Hematopoietic multipotent progenitor cell treated with erythropoietin and hydrocortisone succinate and interleukin-3 and kit ligand, for 17 days (in vitro differentiated cells): ENCODE measurements around the gene UNC5B.
"Not testable (repeated sequence)": the region's sequence is repeated elsewhere in the genome, so short reads cannot be mapped to it uniquely, and the experiment has no call there.

Experiments
- DNase-seq: peaks from one replicate; pipeline ENCODE4 v3.0.0-alpha.2; 2015; ENCODE audit warnings: low spot score

The UNC5B gene

DNA sequence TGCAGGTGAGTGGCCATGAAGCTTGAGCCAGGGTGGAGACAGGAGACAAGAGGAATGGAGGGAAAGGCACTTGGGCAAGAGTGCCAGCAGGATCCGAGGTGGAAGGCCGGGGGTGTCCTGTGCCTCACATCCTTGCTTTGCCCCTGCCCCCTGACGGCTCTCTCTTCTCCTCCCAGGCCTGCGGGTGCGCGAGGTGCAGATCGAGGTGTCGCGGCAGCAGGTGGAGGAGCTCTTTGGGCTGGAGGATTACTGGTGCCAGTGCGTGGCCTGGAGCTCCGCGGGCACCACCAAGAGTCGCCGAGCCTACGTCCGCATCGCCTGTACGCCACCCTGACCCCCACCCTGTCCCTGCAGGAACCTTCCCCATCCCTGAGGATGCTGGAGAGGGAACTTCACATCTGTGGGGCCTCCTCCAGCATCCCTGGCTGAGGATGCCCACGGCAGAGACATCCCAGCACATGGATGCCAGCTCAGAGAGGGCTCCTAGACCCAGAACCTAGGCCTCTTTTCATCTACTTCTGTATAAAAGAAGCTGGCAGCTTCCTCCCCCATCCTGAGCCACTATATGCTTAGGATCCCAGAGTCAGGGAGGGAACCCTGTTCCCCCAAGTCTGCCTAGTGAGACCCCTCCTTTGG lies 72.3 kb downstream of the UNC5B start:
- no peak for DNase-seq

DNA sequence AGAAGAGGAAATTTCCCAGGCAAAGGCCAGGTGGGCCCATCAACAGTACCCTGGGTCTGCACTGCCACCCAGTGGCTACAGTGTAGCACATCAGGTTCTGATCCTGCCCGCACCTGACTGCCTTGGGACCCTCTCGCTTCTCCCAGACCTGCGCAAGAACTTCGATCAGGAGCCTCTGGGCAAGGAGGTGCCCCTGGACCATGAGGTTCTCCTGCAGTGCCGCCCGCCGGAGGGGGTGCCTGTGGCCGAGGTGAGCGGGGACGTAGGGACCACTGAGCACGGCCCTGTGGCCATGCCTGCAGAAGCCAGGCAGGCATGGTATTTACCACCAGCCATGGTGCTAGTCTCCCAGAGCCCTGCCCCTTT lies 72.8 kb downstream of the UNC5B start:
- no peak for DNase-seq

DNA sequence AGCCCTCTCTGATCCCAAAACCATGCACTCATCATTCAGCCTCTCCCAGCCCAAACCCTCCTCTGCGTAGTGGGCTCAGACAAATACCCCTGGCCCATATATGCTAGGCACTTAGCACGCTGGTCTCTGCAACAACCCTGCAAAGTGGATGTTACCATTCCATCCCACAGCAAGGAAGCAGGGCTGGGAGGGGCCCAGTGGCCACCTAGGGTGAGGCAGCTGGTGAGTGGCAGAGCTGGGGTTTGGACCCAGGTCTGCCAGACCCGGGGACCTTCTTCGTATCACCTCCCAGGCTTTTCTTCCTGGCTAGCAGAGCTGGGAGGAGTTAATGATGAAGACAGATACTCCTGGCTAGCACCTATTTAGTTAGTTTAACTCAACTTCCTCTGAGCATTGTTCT lies 73.6 kb downstream of the UNC5B start:
- no peak for DNase-seq

DNA sequence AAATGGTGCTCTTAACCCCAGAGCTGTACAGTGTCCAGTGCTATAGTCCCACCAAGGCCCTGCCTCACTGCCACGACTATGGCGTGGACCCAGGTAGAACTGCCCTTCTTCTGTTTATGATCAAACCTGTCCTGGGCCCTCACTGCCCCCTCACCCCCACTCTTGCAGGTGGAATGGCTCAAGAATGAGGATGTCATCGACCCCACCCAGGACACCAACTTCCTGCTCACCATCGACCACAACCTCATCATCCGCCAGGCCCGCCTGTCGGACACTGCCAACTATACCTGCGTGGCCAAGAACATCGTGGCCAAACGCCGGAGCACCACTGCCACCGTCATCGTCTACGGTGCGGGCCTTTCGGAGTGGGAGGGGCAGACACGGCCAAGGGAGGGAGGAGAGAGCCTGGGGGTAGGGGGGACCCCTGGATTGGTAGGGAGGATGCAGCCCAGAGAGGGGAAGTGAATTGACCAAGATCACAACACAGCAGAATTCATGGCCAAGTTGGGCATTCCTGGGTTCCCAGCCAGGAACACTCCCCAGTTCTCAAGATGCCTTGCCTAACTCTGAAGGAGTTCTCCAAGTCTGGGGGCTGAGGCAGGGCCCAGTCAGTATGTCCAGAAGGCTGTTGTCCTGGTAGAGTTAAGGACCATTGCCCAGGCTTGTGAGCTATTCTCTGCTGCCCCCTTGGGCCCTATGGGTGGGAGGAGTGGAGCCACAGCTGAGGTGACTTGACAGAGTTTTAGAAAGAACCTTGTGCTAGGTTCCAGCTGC lies 74.3 kb downstream of the UNC5B start:
- DNase-seq: no peak

DNA sequence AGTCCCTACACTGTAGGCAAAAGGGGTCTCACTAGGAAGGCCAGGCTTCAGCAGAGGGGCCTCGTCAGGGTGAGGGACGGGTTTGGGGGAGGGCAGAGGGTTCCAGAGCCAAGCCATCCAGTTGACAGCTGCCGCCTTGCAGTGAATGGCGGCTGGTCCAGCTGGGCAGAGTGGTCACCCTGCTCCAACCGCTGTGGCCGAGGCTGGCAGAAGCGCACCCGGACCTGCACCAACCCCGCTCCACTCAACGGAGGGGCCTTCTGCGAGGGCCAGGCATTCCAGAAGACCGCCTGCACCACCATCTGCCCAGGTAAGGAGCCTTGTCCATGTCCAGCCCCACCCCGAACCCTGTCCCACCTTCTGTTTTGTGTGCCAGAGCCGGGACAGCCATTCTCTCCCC lies 75.1 kb downstream of the UNC5B start:
- DNase-seq: no peak

DNA sequence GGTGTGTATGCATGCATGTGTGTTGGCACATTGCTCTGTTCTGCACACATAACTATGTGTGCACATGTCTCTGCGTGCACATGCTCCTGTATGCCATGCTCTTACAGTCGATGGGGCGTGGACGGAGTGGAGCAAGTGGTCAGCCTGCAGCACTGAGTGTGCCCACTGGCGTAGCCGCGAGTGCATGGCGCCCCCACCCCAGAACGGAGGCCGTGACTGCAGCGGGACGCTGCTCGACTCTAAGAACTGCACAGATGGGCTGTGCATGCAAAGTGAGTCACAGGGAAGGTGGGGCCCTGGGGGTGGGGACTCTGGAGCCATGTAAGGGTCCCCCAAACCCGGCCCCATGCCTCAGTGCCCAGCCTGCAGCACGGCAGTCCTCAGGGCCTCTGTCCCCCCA lies 76.1 kb downstream of the UNC5B start:
- no peak for DNase-seq

DNA sequence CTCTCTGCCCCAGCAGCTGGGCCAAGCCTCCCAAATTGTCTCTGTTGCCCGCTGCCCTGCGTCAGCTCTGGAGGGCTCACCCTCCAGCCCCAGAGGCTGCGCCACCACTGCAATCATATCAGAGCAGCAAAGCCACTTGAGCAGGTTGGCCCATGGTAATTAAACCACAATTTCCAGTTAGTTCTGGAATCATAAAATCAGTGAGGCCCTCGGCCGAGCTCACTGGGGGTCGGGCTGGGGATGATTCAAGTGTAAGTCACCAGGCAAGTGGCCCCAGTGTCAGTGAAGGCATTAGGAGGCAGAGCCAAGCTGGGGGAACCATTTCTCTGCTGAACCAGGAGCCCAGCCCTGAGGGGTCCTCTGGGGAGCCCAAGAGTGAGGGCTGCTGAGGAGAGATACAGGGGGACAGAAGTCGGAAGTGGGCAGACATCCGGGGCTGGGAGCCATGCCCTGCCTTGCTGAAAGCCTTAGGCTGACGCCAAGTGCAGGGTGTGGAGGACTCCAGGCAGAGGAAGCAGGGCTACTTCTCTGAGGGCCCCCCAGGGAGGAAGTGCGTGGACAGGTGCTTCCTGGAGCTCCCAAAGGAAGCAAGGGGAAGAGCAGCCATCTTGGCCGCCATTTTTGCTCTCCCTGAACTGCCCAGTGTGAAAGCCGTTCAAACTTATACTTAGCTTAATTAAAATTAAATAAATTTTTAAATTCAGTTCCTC lies 77.2 kb downstream of the UNC5B start:
- DNase-seq: no peak

DNA sequence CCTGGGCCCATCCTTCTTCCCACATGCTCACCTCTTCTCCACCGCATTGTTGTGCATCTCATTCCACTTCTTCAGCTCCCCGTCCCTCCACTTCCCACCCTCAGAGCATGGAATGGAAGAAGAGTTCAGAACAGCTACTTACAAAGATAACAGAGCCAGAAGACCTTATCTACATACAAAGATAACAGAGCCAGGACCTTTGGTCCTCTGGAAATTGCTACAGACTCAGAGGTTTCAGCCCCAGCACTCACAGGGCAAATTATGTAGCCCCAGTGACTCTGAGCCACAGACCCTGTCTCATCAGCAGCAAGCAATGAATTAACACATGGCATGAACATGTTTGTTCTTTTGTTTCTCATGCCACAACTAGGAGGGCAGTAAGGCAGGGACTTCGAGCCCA lies 78.0 kb downstream of the UNC5B start:
- DNase-seq: no peak

DNA sequence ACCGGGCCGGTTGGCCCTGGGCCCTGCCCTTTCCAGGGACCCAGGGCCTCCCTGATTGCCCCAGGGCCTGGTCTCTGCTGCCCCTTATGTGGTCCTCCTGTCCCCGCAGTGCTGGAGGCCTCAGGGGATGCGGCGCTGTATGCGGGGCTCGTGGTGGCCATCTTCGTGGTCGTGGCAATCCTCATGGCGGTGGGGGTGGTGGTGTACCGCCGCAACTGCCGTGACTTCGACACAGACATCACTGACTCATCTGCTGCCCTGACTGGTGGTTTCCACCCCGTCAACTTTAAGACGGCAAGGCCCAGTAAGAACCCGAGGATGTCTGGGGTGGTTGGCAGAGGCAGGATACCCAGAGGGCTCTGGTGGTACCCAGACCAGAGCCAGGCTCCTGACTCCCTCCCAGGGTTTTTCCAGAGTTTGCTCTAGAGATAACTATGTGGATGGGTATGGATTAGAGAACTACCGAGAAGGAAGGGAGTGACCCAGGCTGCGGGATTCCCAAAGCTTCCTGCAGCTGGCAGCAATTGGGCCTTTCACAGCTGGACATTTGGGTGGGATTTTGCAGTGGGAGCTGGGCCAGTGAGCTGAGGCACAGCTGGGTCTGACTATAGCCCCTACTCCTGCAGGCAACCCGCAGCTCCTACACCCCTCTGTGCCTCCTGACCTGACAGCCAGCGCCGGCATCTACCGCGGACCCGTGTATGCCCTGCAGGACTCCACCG lies 78.6 kb downstream of the UNC5B start:
- no peak for DNase-seq

DNA sequence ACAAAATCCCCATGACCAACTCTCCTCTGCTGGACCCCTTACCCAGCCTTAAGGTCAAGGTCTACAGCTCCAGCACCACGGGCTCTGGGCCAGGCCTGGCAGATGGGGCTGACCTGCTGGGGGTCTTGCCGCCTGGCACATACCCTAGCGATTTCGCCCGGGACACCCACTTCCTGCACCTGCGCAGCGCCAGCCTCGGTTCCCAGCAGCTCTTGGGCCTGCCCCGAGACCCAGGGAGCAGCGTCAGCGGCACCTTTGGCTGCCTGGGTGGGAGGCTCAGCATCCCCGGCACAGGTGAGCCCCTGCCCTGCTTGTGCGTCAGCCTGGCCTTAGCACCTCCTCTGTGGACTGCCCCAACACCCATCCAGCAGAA lies 79.1 kb downstream of the UNC5B start:
- DNase-seq: no peak

DNA sequence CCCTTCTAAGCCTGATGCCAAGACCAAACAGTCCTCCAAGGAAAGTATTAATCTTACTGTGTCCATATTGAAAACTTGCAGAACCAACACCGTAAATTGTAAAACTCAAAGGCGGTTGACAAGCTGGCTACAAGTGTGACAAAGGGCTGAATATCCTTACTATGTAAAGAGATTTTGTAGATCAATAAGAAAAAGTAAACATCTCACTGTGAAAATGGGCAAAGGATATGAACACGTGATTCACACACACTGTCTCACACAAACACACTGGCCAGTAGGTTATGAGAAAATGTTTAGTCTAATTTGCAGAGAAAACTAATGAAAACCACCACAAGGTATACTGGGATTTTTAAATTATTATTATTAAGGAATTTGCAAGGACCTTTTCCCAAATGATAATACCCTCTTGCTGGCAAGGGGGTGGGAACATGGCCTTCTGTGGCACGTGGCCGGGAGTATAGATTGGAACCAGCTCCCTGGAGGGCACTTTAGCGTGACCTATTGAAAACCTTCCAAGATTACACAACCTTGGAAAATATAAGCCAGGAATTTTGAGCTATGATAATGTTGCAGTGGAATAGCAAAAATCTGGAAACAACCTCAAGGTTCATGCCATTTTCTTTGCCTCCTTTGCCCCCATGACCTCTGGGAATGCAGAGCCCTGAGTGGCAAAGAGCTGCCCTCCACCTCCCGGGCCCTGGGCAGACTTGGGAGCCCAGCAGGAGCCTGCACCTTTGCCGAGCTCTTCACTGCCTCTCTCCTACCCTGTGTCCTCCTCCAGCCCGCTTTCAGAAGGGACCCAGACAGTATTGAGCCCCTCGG lies 80.5 kb downstream of the UNC5B start:
- no peak for DNase-seq

DNA sequence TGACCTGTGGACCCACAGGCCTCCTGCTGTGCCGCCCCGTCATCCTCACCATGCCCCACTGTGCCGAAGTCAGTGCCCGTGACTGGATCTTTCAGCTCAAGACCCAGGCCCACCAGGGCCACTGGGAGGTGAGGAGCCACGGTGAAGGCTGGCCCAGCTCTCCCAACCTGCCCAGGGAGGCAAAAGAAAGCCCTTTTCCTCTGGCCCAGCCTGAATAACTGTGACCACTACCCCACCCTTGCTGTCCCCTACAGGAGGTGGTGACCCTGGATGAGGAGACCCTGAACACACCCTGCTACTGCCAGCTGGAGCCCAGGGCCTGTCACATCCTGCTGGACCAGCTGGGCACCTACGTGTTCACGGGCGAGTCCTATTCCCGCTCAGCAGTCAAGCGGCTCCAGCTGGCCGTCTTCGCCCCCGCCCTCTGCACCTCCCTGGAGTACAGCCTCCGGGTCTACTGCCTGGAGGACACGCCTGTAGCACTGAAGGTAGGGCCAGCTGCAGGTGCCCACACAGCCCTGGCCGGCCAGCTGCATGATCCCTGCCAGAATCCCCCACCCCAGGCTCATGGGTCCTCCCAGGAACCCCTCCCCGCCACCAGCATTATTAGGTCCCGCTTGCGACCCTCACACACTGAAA lies 81.2 kb downstream of the UNC5B start:
- DNase-seq: no peak

DNA sequence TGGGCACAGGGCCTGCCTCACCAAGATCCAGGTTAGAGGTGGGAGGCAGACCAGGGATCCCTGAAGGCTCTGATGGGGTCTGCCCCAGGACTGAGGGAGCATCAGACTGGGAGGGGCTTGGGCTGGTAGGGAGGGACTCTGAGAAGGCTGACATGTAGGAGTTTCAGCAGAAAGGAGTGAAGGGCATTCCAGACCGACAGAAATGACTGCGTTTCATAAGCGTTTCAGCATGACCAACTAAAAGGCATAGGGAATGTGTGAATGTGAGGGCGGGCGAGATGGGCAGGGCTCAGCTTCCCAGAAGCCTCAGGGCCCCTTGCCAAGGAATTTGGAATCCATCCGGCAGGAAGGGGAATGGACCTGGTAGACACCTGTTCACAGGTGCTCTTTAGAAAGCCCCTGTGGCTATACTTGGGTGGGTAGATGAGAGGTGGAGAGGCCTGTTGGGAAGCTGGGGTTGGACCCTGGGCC lies 81.8 kb downstream of the UNC5B start:
- DNase-seq: no peak

DNA sequence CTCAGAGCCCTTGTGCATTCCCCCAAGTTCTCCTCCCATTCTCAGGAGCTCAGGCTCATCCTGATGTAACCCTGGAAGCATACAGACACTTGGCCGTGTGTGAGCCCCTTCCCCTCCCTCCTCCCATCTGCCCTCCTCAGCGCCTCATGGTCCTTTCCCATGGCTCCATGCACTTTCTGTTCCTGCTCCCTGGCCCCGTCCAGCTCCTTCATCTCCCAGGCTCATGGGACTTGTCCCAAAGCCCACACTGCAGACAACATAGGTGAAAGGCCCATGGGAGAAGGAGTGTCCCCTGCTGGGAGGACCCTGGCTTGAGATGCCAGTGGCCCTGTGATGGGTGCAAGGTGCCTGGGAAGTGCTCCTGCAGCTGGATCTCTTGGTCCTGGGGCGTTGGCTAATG lies 82.5 kb downstream of the UNC5B start:
- DNase-seq: no peak

DNA sequence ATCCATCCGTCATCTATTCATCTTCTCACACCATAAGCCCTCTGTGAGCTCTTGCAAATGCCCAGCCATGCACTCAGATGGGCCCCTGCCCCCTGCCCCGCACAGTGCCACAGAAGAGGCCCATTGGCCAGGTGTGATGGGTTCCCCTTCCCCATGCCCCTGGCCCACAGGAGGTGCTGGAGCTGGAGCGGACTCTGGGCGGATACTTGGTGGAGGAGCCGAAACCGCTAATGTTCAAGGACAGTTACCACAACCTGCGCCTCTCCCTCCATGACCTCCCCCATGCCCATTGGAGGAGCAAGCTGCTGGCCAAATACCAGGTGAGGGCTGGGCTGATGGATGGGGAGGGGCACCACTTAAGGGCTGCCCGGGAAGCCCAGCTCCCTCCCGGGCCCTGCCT lies 83.3 kb downstream of the UNC5B start:
- no peak for DNase-seq

DNA sequence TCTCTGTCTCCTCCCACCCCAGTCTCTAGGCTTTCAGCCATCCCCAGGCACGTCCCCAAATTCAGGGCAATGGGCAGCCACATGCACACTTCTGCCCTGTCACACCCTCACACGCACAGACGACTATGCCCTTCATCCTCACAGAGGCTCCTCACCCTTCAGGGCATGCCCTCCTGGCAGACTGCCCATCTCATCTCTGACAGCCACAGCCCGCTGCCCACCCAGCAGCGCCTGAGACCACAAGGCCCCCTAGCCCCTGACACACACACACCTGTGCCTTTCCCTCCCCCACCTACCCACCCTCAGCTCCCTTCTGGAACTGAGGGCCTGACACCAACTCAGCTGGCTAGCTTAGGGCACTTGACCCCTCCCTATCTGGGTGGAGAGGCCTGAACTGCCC lies 83.7 kb downstream of the UNC5B start:
- no peak for DNase-seq

DNA sequence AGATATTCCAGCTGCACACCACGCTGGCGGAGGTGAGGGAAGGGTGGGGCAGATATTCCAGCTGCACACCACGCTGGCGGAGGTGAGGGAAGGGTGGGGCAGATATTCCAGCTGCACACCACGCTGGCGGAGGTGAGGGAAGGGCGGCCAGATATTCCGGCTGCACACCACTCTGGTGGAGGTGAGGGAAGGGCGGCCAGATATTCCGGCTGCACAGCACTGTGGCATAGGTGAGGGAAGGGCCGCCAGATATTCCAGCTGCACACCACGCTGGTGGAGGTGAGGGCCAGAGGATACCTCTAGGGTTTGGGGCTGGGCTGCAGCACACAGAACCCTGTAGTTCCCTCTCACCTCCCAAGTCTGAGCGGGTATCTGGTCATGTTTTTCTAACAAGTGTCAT lies 84.4 kb downstream of the UNC5B start:
- not testable (repeated sequence) for DNase-seq

DNA sequence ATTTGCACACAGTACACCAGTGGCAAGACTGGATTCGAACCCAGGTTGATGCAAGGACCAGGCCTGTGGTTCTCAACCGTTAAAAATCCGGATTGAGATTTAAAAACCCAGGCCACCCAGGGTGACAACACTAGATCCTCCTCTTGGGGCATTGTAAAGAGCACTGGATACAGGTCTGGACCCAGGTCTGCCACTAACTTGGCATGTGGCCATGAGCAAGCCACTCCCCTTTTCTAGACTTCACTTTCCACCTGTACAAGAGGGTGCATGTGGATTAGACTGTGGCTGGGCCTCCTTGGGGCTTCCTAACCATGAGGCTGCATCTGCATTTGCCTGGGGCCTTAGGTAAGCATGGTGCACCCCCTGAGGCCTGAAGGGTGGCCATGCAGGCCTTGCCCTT lies 85.0 kb downstream of the UNC5B start:
- no peak for DNase-seq

DNA sequence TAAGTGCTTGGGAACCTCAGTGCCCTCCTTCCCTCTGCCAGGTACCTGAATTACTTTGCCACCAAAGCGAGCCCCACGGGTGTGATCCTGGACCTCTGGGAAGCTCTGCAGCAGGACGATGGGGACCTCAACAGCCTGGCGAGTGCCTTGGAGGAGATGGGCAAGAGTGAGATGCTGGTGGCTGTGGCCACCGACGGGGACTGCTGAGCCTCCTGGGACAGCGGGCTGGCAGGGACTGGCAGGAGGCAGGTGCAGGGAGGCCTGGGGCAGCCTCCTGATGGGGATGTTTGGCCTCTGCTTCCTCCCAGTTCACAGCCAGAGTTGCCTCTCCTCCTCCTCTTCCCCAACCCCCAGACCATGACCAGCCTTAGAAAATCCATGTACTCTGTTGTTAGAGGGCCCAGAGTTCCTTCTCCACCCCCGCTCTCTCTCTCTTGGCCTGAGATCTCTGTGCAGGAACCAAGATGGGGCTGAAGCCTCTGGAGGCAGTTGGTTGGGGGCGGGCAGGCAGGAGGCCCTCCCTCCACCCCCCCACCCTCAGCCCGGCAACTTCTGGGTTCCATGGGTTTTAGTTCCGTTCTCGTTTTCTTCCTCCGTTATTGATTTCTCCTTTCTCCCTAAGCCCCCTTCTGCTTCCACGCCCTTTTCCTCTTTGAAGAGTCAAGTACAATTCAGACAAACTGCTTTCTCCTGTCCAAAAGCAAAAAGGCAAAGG lies 86.9 kb downstream of the UNC5B start:
- no peak for DNase-seq

DNA sequence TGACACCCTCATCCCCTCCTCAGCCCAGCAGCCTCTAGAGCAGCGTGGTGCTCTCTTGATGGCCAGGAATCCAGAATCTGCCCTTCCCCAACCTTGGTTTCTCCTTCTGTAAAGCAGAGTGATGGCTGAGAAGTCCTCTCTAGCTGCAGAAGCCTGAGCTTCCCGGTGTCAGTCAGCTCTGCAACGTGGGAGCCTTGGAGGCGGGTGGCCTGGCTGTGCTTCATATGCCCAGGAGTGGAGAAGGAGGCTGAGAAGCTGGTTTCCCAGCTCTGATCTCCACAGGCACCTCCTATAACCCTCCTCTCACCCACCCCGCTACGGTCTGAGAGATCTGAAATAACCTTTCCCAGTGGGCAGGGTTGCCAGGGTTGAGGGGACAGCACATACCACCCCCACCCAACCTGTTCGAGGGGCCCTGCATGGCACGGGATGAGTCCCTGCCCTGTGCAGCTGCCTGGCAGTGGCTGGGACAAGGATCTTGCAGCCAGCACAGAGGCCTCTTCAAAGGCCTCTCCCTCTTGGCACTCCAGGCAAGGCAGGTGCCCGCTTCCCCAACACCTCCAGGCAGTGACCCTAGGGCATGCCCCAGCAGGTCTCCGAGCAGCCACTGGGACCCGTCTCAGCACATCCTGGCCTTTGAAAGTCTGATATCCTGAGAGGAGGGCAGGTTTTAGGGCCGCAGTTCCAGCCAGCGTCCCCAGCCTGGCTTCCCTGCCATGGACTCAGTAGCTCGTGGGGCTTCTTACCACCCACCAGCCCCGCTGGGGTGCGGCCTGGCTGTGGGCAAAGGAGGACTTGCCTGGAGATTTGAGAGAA lies 88.4 kb downstream of the UNC5B start:
- DNase-seq: no peak
